GM13977 (cell line): ENCODE results near the gene ATOH8.

Source experiments
- DNase-seq: peaks from one replicate; pipeline ENCODE4 v3.0.0; 2012; ENCODE audit warnings: low spot score
- CTCF ChIP-seq: IDR thresholded peaks from 2 replicates; pipeline ENCODE4 v1.5.1; 2012; ENCODE audit warnings: mild to moderate bottlenecking, control low read depth; ENCODE audit not compliant: insufficient read depth; ENCODE audit errors: extremely low read depth, missing control alignments
- in situ Hi-C: fragments of 300-500 bp; cut with MboI; formaldehyde crosslinking; loops from one replicate; pipeline ENCODE4 v1.12.0; 2022; ENCODE audit warnings: low sequenced_read_pairs, low pct_unique_long_range_greater_than_20kb, mixed read lengths, inconsistent platforms; ENCODE audit not compliant: unreplicated experiment

ATOH8 gene

GRCh38 chr2:85753525-85754312 is at the start of gene ATOH8:
Gene ATOH8 (plus strand): TSS chr2:85753991. CDS start chr2:85754190, 199 bp downstream.
- no peak for TF ChIP-seq CTCF
- peak; percentile 79 for DNase-seq

GRCh38 chr2:85704038-85704437 is 49.8 kb upstream of the ATOH8 start:
- no peak for TF ChIP-seq CTCF
- in situ Hi-C loops: no loop called here
- DNase-seq: no peak

More at GRCh38 chr2:85753525-85754312, at the start of gene ATOH8:
- in situ Hi-C loops: no loop called here

GRCh38 chr2:85704800-85705679 is 48.8 kb upstream of the ATOH8 start:
- in situ Hi-C loops: no loop called here
- no peak for TF ChIP-seq CTCF
- DNase-seq: peak; percentile 48

- DNase-seq: no peak
- no peak for TF ChIP-seq CTCF
- in situ Hi-C loops: no loop called here
Observed at GRCh38 chr2:85705680-85706039, 48.1 kb upstream of the ATOH8 start.

GRCh38 chr2:85706063-85706462 is 47.7 kb upstream of the ATOH8 start:
- no peak for TF ChIP-seq CTCF
- no peak for DNase-seq
- in situ Hi-C loops: no loop called here

GRCh38 chr2:85706599-85707296 is 47.0 kb upstream of the ATOH8 start:
- in situ Hi-C loops: no loop called here
- no peak for DNase-seq
- no peak for TF ChIP-seq CTCF
